ENCODE results near the gene ZBTB42. TPM values are rescaled to one million over a fixed set of nuclear protein-coding genes. Genes with fewer than 3 reads are reported as not detected.

The ZBTB42 gene
- total RNA-seq, 1 experiment from 2014 or later, result 4.2 TPM

DNA sequence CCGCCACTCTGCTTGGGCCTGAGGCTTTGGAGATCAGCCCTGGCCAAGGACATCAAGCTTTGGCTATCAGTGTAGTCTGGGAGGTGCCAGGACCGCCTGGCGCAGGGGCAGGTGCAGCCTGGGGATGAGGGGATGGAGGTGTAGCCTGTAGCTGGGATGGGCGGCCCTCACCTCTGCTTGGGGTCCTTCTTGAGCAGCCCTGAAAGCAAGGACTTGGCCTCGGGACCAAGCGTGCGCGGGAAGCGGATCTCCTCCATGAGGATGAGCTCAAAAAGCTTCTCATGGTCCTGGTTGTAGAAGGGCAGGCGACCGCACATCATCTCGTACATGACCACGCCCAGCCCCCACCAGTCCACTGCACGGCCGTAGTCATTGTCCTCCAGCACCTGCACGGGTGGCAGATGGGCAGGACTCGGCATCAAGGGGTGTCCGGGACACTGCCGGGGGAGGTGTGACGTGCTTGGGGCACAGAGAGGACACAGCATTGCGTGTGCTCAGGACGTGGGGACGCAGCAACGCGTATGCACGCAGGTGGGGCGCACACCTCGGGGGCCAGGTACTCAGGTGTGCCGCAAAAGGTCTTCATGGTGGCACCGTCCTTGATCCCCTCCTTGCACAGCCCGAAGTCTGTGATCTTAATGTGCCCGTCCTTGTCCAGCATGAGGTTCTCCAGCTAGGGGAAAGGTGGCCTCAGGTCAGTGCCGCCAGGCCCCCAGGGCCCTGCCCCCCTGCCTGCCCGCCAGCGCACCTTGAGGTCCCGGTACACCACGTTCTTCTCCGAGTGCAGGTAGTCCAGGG lies 28.0 kb upstream of the ZBTB42 start:
- Histone ChIP-seq H3K79me2 (ENCODE audit: low read depth) (no peaks in the 10 kb centered on the region), H3K27ac (no peak overlapping the region), H3K9me2 (ENCODE audit: insufficient read depth) (no peaks in the 10 kb centered on the region), H3K4me1 (replicated peaks; ENCODE audit: insufficient read depth) (peaks cover 3% of the 10 kb centered on the region; the same call in 1 of the 2 replicates), H3F3A (ENCODE audit: insufficient read depth, low read depth) (peaks cover 23% of the 10 kb centered on the region; the same call in 1 of the 2 replicates), H2AFZ (no peak overlapping the region), H3K36me3 (ENCODE audit: low read depth) (no peaks in the 10 kb centered on the region; the same call in 1 of the 2 replicates), H4K20me1 (ENCODE audit: insufficient read depth) (no peaks in the 10 kb centered on the region), H3K4me3 (no peak overlapping the region), H3K9me3 (ENCODE audit: insufficient read depth, low read depth) (no peaks in the 10 kb centered on the region), H3K27me3 (ENCODE audit: insufficient read depth, low read depth) (no peaks in the 10 kb centered on the region), H3K4me2 (no peak overlapping the region)
- DNase-seq, result no peak
- intact Hi-C loops (cut with micrococcal nuclease; ENCODE audit: unreplicated experiment), result no loop called here
- ChIA-PET CTCF (no interaction called here), POLR2A (ENCODE audit: unreplicated experiment) (no interaction called here)
- TF ChIP-seq EZH2 (IDR thresholded peaks at IDR 0.05; ENCODE audit: low read depth), result no peak
- TF ChIP-seq, protein P1, sequence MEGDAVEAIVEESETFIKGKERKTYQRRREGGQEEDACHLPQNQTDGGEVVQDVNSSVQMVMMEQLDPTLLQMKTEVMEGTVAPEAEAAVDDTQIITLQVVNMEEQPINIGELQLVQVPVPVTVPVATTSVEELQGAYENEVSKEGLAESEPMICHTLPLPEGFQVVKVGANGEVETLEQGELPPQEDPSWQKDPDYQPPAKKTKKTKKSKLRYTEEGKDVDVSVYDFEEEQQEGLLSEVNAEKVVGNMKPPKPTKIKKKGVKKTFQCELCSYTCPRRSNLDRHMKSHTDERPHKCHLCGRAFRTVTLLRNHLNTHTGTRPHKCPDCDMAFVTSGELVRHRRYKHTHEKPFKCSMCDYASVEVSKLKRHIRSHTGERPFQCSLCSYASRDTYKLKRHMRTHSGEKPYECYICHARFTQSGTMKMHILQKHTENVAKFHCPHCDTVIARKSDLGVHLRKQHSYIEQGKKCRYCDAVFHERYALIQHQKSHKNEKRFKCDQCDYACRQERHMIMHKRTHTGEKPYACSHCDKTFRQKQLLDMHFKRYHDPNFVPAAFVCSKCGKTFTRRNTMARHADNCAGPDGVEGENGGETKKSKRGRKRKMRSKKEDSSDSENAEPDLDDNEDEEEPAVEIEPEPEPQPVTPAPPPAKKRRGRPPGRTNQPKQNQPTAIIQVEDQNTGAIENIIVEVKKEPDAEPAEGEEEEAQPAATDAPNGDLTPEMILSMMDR (conservative IDR thresholded peaks at IDR 0.05), result no peak
- no TSS peak for BruUV-seq (replicated peaks)

DNA sequence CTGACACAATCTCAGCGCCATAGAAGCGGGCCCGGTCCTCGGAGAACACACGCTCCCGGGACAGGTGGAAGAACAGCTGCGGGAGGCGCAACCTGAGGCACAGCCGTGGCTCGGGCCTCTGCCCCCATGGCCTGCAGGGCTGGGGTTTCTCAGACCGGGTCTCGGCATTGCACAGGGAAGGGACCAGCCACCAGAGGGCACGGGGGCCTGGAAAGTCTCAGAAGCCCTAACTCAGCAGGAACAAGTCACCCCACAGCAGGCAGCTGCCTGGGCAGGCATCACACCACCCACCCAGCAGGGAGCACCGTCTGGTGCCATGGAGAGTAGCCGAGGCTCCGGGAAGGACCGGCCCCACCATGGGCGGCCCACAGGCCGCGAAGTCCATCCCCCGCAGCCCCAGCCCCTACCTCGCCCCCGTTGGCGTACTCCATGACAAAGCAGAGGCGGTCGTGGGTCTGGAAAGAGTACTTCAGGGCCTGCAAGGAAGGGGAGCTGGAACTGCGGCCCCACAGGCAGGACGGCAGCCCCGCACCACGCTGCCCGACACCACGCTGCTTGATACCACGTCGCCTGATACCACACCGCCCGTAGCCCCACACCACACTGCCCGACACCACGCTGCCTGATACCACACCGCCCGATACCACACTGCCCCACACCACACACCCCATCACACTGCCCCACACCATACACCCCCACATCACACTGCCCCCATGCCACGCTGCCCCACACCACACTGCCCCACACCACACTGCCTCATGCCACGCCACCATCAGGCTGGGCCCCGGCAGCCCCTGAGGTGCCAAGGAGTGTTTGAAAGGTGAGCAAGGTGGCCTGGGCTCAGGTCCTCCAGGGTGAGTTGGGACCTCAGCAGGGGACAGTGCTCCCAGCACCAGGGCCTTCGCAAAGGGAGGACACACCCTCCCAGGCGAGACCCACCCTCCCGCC lies 27.1 kb upstream of the ZBTB42 start:
- no peaks in the 10 kb centered on the region for H4K20me1 ChIP-seq (ENCODE audit: insufficient read depth)
- H3K27ac ChIP-seq, result no peak overlapping the region
- POLR2A ChIA-PET (ENCODE audit: unreplicated experiment), result no interaction called here
- BruUV-seq (replicated peaks), result no TSS peak
- H3K4me3 ChIP-seq, result no peak overlapping the region
- CTCF ChIA-PET, result no interaction called here
- no peak overlapping the region for H3K4me2 ChIP-seq
- no peaks in the 10 kb centered on the region for H3K9me2 ChIP-seq (ENCODE audit: insufficient read depth)
- peaks cover 2% of the 10 kb centered on the region; the same call in 1 of the 2 replicates for H3K4me1 ChIP-seq (replicated peaks; ENCODE audit: insufficient read depth)
- H3K9me3 ChIP-seq (ENCODE audit: insufficient read depth, low read depth), result no peaks in the 10 kb centered on the region
- H3K27me3 ChIP-seq (ENCODE audit: insufficient read depth, low read depth), result no peaks in the 10 kb centered on the region
- peaks cover 22% of the 10 kb centered on the region; the same call in 1 of the 2 replicates for H3F3A ChIP-seq (ENCODE audit: insufficient read depth, low read depth)
- H2AFZ ChIP-seq, result no peak overlapping the region
- no peaks in the 10 kb centered on the region; the same call in 1 of the 2 replicates for H3K36me3 ChIP-seq (ENCODE audit: low read depth)
- intact Hi-C loops (cut with micrococcal nuclease; ENCODE audit: unreplicated experiment), result no loop called here
- TF ChIP-seq, protein P1 (conservative IDR thresholded peaks at IDR 0.05), result no peak
- TF ChIP-seq EZH2 (IDR thresholded peaks at IDR 0.05; ENCODE audit: low read depth), result no peak
- DNase-seq, result no peak
- no peaks in the 10 kb centered on the region for H3K79me2 ChIP-seq (ENCODE audit: low read depth)

DNA sequence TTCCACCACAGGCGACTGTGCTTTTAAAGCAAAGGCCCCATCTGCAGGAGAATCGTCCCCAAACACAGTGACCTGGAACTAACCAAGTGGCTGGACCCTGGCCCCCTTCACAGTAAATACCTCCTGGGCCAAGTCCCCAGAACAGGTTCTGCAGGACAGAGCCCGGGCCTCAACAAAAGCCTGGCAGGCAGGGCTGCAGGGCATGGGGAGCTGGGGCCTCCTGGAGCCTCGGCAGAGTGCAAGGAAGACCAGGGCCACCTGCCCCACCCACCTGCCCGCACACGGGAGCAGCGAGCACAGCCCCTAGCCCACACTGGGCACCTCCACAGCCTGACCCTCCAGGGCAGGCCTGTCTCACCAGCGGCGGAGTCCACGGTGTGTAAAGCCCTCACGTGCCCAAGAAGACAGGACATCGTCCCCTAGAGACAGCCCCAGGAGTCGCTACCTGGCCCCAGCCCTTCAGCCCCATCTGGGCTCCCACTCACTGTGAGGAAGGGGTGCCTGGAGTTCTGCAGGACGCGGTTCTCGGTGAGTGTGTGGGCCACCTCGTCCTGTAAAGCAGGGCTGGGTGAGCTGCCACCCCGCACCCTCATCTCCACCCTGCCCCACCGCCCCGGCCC lies 26.3 kb upstream of the ZBTB42 start:
- H3F3A ChIP-seq (ENCODE audit: insufficient read depth, low read depth), result peaks cover 15% of the 10 kb centered on the region; the same call in 1 of the 2 replicates
- CTCF ChIA-PET, result no interaction called here
- no peaks in the 10 kb centered on the region; the same call in 1 of the 2 replicates for H3K36me3 ChIP-seq (ENCODE audit: low read depth)
- H3K9me2 ChIP-seq (ENCODE audit: insufficient read depth), result no peaks in the 10 kb centered on the region
- POLR2A ChIA-PET (ENCODE audit: unreplicated experiment), result no interaction called here
- H3K27ac ChIP-seq, result no peak overlapping the region
- no peaks in the 10 kb centered on the region for H3K27me3 ChIP-seq (ENCODE audit: insufficient read depth, low read depth)
- H2AFZ ChIP-seq, result no peak overlapping the region
- no peak overlapping the region for H3K4me2 ChIP-seq
- no peaks in the 10 kb centered on the region for H3K9me3 ChIP-seq (ENCODE audit: insufficient read depth, low read depth)
- TF ChIP-seq, protein P1 (conservative IDR thresholded peaks at IDR 0.05), result no peak
- TF ChIP-seq EZH2 (IDR thresholded peaks at IDR 0.05; ENCODE audit: low read depth), result no peak
- no peak overlapping the region for H3K4me3 ChIP-seq
- H3K4me1 ChIP-seq (replicated peaks; ENCODE audit: insufficient read depth), result no peaks in the 10 kb centered on the region
- H3K79me2 ChIP-seq (ENCODE audit: low read depth), result no peaks in the 10 kb centered on the region
- intact Hi-C loops (cut with micrococcal nuclease; ENCODE audit: unreplicated experiment), result no loop called here
- no TSS peak for BruUV-seq (replicated peaks)
- DNase-seq, result no peak
- H4K20me1 ChIP-seq (ENCODE audit: insufficient read depth), result no peaks in the 10 kb centered on the region

All from PC-9 (cell line).